ENCODE data around the gene RGS6.

The RGS6 gene

DNA sequence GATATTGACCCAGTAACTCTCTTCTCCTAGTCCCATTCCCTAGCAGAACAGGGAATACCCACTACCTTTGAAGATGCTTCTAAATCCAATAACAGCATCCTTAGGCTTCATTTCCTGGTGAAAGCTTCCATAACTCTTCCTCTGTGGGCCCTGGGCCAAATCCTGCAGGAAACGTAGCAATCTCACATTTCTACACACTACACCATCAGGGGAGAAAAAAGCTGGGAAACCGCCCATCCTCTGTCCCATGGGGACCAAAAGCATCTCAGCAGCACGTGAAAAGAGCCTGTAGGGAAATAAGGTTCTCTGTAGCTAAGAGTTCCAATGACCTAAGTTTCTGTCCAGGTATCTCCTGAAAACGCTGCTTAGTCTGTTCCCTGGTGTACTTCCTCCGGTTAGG, 621.4 kb downstream of the RGS6 start:
- H3K4me3 ChIP-seq = no peak overlapping the region
- no peak overlapping the region for H3K27ac ChIP-seq

DNA sequence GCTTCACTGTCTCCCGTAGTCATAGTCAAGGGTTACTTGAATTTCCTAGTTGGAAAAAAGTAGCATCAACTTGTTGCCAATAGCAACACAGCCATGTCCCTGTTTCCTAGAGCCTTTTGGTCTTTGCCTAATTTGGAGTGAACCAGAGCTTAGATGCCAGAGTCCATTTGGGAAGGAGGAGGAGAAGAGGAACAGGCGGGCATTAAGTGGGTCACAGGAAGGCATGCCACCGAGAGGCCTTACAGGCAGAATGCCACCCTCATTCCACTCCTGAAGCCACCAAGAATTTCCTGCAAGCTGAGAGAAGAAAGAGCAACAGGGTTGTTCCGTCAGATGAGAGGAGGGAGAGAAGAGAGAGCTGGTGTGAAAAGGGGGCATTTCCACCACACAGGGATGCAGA, 622.2 kb downstream of the RGS6 start:
- H3K27ac ChIP-seq = no peak overlapping the region
- no peak overlapping the region for H3K4me3 ChIP-seq

DNA sequence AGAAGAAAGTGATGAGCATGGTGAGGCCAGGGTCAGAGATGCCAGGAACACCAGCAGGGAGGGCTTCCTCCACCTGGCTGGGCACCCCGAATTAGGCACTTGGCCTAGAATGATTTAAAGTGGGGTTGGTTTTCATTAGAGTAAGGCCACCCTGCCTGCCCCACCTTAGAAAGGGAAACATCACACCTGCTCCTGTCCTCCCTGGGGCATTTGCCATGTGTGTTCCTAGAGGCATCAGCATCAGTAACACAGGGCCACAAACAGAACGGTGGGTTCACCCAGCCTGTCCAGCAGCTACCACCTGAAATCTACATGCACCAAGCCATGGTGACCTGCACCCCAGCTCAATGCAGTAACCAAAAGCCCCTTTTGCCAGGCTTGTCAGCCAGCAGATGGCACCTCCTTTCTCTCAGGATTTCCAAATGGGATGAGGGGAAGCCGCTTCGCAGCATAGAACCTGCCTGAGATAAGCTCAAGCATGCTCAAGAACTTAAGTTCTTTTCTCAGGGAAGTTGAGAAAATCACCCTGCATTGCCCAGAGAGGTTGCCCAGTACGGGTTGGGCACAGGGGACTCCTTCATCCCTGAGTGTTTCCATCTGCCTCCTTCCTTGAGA, 622.9 kb downstream of the RGS6 start:
- H3K27ac ChIP-seq = no peak overlapping the region
- no peak overlapping the region for H3K4me3 ChIP-seq

DNA sequence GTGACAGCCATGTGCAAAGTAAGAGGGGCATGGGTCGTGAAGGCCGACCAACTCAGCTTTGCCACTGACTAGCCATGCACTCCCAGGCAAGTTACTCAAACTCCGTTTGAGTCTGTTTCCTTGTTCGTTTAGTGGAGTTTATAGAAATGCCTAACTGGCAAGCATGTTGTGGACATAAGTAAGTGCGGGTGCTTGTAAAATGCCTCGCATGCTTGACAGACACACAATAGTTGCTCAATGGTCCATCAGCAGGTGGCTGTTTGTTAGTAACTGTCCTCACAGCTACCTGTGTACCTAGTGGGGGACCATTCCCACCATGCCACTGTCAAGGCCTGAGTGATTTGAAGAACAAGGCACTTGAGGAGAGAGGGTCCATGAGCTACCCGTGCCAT, 623.4 kb downstream of the RGS6 start:
- Histone ChIP-seq H3K27ac (no peak overlapping the region), H3K4me3 (no peak overlapping the region)

DNA sequence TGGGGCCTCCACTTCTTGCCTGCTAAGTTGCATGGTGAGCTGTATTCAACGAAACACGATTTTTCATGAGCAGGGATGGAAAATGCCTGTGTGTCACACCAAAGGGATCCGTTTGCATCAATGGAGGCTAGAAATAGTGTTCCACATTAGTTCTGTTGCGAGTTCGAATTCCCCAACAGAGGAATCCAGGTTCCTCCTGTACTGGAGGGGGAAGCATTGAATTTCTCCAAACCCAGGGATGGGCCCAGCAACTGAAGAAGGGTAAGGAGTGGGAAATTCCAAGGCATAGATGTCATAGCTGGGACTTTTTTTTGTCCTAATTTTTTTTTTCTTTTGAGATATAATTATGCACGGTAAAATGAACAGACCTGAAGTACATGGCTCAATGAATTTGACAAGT, 625.4 kb downstream of the RGS6 start:
- Histone ChIP-seq H3K4me3 (no peak overlapping the region), H3K27ac (no peak overlapping the region)

DNA sequence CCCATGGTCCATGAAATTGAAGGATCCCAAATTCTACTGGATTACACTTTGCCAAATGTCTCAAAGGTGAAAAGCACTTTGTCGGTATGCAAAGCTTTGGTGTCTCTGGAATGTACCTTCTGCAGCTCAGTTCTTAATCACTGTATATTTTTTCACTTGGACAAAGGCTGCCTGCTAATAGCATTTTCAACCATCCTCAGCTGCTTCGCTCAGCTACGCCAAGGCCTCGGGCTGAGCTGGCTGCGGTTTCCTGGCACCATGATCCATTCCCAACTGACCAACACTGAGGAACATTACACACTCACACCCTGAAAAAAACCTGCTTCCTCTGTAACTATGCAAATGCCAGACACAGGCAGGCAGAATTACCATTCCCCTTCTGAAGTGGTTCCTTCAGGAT, 626.5 kb downstream of the RGS6 start:
- no peak overlapping the region for H3K27ac ChIP-seq
- no peak overlapping the region for H3K4me3 ChIP-seq

DNA sequence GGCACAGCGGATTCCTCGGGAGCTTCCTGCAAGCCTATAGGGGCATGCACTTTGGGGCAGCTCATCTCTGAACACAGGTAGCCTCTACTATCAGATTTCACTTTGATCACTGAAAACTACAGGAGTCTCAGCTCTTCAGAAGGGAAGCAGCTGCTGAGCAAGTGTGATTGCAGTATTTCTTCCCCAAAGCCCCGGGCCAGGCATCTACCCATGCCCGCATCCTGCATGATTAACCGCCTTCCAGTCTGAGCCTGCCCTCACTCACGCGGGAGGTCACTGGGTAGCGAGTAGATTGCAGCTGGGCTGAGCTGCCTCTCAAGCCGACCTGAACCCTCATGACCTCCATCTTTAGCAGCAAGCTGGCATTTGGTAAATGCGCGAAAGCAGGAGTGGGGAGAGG, 627.0 kb downstream of the RGS6 start:
- H3K27ac ChIP-seq = no peak overlapping the region
- H3K4me3 ChIP-seq = no peak overlapping the region

DNA sequence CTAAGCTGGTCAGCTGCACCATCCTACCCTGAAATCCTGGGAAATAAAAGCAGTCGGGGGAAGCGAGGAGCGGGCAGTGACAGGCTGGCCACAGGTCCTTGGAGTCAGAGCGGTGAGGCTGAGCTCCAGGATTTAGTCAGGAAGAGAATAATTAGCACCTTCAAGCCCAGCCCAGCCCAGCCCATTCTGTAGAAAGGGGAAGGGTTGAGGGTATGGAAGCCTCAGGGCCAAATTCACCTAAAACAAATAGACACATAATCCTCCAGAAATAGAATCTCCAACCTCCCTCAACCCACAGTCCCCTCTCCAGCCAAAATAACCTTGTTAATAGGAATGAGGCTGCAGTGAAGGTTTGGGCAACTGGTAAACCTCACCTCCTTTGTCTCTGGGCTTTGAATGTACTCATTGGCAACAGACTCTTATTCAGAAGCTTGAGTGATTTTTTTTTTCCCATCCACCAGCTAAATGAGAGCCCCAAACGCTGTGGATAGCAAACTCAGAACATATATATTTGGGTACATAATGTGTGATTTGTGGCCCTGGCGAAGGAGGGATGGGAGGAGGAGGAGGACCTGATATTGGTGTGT, 627.5 kb downstream of the RGS6 start:
- H3K27ac ChIP-seq = no peak overlapping the region
- H3K4me3 ChIP-seq = no peak overlapping the region

DNA sequence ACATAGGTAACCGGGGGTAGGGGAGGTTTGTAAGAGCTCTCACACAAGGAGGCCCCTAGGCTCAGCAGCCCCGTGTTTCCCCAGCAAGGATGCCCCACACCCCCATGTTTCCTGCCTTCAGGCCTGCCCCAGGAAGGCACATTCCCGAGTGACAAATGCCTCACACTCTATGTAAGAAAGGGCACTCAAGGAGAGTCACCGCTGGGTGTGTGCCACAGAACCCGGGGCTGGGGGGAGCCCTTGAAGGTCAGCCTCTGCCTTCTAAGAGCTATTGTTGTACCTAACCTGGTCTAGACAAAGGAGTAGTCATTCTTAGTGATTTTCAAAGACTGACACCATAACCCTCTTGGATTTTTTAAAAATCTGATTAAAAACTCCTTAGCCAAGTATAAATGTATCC, 628.1 kb downstream of the RGS6 start:
- H3K4me3 ChIP-seq = no peak overlapping the region
- no peak overlapping the region for H3K27ac ChIP-seq

DNA sequence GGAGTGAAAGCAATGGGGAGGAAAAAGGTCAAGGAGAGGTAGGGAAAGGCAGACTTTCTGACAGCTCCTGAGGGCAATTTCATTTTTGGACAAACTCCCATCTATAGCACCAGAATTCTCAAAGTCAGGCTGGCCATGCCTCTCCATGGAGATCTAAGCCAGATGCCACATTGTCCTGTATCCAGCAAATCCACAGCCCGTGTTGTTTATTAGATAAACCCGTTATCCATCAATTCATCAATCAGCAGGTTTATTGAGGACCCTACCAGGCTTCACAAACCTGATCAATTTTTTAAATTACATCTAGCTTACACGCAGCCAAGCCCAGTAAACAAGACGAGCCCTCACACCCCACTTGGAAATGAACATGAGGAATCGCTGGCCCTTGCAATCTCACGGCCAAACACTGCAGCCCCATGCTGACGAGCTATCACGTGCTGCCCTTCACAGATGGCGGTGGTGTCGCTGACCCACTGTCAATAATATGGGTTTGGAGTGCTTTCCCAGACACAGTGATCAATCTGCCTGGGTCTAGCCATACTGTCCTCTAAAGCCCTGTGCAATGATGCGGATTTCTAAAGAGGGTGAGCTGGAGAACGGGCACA, 628.8 kb downstream of the RGS6 start:
- no peak overlapping the region for H3K27ac ChIP-seq

DNA sequence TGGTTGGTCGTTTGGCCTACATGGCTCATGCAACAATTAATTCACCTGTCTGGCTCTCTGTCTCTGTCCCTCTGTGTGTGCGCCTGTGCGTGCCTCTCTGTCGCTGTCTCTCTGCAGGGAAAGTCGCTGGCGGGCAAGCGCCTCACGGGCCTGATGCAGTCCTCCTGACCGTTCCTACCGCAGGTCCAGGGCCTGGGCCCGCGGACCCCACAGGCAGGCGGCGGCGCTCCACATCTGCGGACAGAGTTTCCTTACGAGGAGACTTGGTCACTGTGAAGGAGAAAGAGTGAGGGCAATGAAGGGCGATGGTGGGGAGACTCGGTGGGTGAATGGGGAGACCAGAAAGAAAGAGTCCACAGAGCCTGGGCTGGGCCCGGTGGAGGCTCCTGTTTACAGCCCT, 630.1 kb downstream of the RGS6 start:
- no peak overlapping the region for H3K4me3 ChIP-seq
- no peak overlapping the region for H3K27ac ChIP-seq

More for the DNA sequence above, 628.8 kb downstream of the RGS6 start:
- no peak overlapping the region for H3K4me3 ChIP-seq

DNA sequence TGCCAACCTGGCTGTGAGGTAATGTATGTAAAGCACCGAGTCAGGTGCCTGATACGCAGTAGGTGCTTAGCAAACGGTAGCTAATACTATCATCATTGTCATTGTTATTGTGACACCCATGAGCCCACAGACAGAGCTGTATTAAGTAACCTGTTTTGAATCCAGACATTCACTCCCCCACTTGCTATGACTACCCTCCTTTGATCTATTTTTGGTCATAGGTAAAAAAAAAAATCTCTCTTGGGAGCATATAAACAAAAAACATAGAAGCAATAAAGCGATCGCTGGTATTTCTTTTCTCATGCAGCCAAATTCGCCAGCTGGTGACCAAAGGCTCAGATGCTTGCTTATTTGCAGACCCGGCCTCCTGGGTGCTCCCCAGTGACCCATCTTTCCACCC, 631.4 kb downstream of the RGS6 start:
- Histone ChIP-seq H3K27ac (no peak overlapping the region), H3K4me3 (no peak overlapping the region)

DNA sequence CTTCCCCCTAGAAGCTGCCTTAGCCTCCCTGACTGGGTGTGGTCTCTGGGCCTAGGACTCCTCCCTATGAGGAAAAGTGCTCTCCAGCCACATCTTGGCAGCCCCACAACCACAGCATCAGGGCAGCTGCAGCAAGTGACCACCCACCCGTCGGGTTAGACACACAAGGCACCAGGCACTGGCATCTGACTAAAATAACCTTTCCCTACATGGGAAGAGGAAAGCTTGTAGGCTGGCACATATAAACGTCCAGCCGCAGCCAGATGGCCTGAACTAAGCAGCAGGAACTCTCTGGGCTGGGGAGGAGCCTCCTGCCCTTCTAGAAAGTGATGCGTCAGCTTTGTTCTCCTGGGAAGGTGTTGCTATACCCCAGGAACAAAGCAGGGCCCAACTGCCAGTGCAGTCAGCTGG, 632.9 kb downstream of the RGS6 start:
- H3K4me3 ChIP-seq = no peak overlapping the region
- no peak overlapping the region for H3K27ac ChIP-seq

DNA sequence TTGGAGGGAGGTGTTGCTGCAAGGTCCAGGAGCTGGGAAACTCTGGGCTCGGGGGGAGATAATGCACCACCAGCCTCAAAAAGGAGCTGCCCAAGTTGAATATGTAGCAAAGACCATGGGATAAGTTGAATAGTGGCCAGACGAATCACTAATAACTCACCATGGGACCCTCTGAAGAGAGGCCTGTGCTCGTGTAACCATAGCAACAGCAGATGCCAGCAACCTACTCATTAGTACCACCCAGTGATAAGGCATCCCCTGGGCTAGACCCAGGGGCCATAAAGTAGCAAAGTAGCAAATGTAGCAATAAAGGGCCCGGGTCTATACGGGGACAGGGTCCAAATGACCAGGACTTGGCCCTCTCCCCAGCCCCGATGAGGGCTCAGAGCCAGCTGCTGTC, 633.7 kb downstream of the RGS6 start:
- H3K4me3 ChIP-seq = no peak overlapping the region
- no peak overlapping the region for H3K27ac ChIP-seq

DNA sequence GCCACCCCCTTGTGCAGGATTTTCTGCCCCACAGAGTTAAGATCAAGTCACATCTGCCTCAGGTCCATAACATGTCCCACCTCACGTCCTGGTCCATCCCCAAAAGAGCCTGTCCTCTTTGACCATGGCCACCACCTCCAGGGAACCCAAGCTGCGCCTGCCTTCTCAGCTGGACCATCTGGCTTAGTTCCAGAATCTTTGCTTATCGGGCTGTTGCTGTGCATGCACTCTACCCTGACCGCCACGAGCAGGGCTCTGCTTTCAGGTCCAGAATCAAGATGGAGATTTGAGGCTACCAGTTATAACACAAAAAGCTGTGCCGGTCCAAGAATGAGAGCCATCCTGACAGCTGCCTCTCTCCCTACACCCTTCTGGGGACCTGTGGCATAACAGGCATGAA, 635.0 kb downstream of the RGS6 start:
- Histone ChIP-seq H3K4me3 (no peak overlapping the region), H3K27ac (no peak overlapping the region)

DNA sequence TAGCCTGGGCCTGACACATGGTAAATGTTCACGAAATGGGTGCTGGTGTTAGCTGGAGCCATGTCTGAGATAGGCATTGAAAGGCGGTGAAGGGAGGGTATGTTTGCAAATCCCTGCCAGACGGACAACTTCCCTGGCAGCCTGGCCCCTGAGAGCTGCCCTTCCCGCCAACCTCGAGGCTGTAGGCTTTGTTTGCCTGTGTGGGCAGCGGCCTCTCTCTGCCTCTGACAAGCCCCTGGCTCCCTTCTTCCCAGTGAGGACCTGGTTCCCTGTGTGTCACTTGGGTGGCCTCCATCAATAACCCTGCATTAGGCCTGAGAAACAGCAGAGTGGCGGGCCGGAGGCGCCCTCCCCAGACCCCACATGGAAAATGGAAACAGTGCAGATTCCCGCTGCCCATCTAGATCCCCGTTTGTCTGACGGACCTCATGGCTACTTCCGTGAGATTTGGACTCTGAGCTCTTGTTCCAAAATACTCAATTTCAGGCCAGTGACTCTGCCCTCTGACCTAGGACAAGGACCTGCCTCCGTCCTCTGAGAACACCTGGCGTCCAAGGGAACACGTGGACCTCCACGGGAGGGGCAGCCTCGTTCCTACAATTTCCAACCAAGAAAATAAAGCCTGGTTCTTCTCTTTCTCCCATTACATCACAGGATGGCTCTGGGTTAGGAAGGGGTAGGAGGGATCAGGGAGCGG, 636.2 kb downstream of the RGS6 start:
- H3K4me3 ChIP-seq = no peak overlapping the region

DNA sequence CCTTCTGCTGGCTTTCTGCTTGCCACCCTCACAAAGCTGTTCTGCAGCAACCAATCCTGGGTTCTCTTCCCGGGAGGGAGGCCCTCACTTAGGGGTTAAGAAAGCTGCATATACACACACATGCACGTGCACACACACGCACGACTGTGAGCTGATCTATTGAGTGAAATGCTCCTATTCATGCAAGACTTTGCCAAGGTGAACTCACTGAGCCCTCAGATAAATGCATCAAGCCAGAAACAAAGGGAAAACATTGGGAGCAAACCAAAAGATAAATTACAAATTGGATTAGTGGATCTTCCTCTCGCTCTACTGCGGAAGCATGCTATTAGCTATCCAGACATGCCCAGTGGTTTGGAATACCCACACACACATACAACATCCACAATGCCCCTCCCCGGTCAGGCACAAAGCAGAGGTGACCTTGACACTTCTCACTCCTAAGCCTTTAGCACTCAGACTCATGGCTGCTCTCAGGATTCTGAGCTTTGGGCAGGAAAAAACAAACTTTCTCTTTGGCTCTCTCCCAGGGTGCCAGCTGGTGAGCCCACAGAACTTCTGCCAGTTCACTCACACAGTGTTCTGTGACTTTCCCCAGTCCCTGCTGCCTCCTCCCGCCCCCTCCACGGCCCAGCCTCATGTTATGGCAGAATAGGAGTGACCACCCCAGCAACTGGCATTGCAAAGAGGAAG, 641.6 kb downstream of the RGS6 start:
- Histone ChIP-seq H3K4me3 (no peak overlapping the region), H3K27ac (no peak overlapping the region)

More for the DNA sequence above, 636.2 kb downstream of the RGS6 start:
- H3K27ac ChIP-seq = no peak overlapping the region

DNA sequence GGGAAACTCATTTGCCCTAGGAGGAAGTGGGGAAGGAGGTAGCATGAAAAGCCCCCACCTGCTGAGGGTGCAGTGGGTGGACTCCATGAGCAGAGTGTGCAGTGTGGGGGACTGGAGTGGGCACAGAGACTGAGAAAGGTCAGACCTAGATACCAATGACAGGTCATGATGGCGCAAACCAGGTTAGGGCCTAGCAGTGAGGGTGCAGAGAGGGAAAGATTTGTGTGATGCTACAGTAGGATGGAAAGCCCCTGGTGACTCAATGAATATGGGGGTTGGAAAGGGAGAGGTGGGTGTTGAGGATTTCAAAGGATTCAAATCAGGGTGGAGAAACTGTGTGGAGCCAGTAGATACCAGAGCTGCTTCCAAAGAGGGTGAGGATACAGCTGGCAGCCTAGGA, 642.5 kb downstream of the RGS6 start:
- no peak overlapping the region for H3K4me3 ChIP-seq

DNA sequence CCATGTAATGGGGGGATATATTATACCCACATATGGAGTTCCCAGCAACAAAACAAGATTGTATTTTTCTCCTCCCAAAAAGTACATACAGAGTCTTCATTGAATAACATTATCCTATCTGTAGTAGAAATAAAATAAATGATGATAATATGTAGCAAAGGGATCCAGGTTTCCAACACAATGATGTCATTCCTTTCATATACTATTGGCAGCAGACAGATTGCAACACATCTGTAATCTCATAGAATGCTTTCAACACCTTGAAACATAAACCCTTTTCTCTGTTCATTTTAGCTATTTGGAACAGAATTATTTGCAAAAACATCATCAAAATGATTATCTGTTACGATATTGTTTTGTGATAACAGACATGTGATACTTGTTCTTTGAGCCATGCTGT, 644.0 kb downstream of the RGS6 start:
- no peak overlapping the region for H3K4me3 ChIP-seq
- H3K27ac ChIP-seq = no peak overlapping the region

More for the DNA sequence above, 642.5 kb downstream of the RGS6 start:
- no peak overlapping the region for H3K27ac ChIP-seq

DNA sequence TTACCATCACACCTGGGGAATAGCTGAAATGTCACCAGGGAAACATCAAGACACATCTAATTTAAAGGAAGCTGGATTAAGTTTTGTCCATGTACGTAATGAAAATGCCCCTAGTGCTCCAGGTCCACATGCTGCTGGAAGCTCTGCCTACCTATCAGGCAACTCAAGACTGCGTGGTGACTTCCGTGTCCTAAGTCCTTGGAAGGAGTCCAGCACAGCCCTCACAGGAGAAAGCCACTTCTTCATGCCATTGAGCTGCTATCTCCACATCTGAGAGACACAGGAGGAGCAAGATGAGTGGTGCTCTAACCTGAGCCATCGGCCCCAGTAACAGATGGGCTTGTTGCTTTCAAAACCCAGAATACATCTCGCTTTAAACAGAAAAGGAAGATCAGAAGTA, 645.3 kb downstream of the RGS6 start:
- Histone ChIP-seq H3K27ac (no peak overlapping the region), H3K4me3 (no peak overlapping the region)

DNA sequence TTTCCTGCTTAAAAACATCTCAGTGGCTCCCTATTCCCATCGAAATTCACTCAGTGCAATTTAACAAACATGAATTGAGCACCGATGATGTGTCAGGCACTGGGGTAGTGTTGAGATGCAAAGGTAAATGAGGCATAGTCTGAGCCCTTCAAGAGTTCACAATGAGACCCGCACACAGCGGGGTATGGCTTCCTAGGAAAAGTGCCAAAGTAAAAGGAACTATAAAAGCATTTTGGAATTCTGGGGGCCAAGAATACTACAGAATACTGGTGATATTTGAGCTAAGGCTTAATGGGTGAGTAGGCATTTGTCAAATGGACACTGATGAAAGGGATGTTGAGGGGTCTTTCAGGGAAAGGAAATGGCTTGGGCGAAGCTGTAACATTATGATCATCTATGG, 646.3 kb downstream of the RGS6 start:
- H3K4me3 ChIP-seq = no peak overlapping the region

More for the DNA sequence above, 646.3 kb downstream of the RGS6 start:
- no peak overlapping the region for H3K27ac ChIP-seq
